Retinal pigment epithelial cell (primary cell): ENCODE results near the gene SERBP1.

Source experiments
- DNase-seq: peaks from one replicate; pipeline ENCODE4 v3.0.0-alpha.2; 2010; ENCODE audit warnings: low read depth
- H3K4me3 ChIP-seq: 2 replicates; pipeline ENCODE4 v1.5.1; 2011; ENCODE audit warnings: mild to moderate bottlenecking, low read length, control low read depth, moderate library complexity
- TF ChIP-seq, protein P1 (sequence below): conservative IDR thresholded peaks from 2 replicates; pipeline ENCODE4 v1.5.1; 2011; ENCODE audit warnings: low read depth, low read length, control low read depth, inconsistent platforms

The SERBP1 gene

DNA sequence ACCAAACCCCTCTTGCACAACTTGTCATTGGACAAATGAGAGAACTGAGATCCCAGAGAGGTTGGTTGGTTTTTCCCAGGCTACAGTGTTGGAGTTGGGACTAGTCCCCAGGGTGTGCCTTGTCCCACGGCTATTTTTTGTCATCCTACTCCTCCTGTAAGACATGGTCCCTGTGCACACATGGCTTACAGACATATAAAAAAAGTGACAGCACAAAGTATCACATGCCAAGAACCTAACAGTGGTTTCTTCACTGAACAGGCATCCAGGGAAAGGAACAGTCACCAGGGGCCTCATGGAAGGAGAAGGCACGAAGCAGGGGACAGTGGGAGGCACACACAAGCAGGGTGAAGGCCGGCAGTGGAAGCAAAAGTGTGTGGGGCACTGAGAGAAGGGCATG, 36.5 kb downstream of the SERBP1 start:
- no peak overlapping the region for H3K4me3 ChIP-seq
- no peak for DNase-seq
- TF ChIP-seq, protein P1, sequence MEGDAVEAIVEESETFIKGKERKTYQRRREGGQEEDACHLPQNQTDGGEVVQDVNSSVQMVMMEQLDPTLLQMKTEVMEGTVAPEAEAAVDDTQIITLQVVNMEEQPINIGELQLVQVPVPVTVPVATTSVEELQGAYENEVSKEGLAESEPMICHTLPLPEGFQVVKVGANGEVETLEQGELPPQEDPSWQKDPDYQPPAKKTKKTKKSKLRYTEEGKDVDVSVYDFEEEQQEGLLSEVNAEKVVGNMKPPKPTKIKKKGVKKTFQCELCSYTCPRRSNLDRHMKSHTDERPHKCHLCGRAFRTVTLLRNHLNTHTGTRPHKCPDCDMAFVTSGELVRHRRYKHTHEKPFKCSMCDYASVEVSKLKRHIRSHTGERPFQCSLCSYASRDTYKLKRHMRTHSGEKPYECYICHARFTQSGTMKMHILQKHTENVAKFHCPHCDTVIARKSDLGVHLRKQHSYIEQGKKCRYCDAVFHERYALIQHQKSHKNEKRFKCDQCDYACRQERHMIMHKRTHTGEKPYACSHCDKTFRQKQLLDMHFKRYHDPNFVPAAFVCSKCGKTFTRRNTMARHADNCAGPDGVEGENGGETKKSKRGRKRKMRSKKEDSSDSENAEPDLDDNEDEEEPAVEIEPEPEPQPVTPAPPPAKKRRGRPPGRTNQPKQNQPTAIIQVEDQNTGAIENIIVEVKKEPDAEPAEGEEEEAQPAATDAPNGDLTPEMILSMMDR = no peak

DNA sequence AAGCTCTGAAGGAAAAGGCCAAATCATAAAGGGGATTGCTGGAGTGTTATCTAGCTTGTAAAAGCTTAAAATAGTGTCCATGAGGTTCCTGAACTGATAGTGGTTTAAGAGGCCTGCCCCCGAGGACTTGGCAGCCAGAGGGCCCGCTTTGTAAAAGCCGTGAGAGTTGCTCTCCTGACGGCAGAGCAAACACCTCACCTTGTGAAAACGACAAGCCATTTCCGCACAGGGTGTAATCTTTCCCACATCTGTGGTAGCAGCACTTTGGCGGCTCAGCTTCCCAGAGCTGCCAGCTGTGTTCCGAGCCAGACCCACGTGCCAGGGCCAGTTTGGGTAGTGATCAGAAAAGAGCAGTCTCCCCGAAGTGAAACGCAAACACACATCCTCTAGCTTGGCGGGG, 37.0 kb downstream of the SERBP1 start:
- DNase-seq = no peak
- TF ChIP-seq, protein P1 = no peak
- no peak overlapping the region for H3K4me3 ChIP-seq

DNA sequence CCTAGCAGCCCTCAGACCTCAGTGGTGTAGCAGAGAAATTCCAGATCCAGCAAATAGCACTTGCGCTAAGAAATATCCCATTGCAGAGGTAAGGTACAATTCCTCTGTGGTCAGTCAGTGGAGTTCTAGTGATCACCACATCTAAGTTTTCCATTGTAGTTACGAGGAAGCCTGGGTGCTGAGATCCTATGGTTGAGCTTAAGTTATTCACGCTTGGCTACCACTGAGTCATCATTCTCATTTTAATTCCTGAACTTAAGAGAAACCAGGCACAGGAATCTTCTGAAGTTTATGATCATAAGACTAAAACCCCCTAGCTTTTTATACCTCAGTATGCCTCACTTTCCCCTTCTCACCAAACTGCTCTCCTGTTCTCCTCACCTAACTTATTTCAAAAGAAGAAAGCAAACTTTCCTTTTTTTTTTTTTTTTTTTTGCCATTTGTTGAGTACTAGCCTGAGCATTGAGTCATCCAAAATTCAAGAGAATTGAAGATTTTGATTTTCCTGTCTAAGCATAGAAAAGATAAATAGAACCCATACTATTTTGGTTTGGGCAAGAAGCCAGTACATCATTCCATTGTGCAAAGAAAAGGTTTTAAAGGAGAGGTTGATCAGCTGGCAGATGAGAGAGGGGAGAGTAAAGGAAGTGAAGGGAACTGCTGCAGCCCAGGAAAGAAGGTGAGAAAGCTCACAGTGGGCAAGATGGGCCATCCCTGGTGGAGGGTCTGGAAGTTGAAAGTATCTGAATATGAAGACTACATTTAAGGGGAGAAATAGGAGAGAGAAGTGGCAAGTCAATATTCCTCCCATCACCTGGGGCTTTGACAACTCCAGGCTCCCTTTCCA, 39.9 kb downstream of the SERBP1 start:
- DNase-seq = peak; percentile 84
- TF ChIP-seq, protein P1 = no peak
- no peak overlapping the region for H3K4me3 ChIP-seq

DNA sequence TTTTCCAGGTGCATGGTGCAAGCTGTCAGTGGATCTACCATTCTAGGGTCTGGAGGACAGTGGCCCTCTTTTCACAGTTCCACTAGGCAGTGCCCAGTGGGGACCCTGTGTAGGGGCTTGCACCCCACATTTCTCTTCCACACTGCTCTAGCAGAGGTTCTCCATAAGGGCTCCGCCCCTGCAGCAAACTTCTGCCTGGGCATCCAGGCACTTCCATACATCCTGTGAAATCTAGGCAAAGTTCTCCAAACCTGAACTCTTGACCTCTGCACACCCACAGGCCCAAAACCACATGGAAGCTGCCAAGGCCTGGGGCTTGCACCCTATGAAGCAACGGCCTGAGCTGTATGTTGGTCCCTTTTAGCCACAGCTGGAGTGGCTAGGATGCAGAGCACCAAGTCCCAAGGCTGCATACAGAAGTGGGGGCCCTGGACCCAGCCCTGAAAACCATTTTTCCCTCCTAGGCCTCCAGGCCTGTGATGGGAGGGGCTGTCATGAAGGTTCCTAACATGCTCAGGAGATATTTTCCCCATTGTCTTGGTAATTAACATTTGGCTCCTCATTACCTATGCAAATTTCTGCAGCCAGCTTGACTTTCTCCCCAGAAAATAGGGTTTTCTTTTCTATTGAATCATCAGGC, 46.1 kb downstream of the SERBP1 start:
- no peak overlapping the region for H3K4me3 ChIP-seq
- DNase-seq = no peak
- TF ChIP-seq, protein P1 = no peak

DNA sequence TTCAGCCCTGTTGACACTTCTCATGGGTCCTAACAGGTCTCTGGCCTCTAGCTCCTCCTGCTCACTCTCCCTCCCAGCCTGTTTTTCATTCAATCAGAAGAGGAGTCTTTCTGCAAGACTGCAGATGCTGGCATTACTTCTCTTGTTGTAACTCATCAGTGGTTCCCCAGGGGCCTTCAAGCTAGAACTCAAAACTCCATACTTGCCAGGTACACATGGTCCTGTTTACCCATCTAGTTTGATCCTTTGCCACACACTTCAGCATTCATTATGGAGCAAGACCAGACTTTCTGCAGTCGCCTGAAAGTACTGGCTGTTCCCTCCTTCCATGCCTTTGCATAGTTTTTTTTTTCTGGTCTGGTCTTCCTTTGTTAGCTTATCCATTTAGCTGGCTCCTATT, 47.9 kb downstream of the SERBP1 start:
- TF ChIP-seq, protein P1 = no peak
- H3K4me3 ChIP-seq = no peak overlapping the region
- DNase-seq = no peak

DNA sequence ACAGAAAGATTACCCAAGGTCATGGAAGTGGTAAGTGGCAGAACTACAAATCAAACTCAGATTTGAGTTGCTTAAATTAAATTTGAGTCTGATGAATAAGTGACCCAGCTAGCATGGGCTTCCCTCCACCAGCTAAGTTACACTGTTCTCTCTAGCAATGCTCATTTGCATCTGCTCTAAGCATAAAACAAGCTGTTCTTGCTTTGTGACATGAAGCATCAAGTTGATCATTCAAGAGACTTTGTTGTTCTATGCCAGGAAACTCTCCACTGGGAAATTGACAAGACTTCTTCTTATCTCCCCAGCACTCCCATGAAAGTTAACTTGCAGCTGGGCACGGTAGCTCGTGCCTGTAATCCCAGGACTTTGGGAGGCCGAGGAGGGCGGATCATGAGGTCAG, 49.0 kb downstream of the SERBP1 start:
- TF ChIP-seq, protein P1 = no peak
- no peak overlapping the region for H3K4me3 ChIP-seq
- no peak for DNase-seq

DNA sequence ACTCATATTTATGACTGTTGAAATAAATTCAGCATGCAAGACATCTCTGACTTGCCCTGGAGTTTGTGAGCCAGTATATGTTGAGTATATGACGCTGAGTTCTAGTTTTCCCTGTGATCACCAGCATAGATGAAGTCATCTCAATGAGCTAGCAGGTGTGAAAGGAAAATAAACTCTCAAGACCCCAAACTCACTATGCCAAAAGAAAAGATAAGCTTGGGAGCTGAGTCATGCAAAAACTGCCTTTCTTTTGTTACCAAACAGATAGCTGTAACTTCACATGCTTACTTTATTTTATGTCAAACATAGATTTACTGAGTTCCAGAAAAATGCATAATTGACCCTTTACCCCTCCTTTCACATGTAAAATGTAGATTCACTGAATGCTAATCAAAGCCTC, 52.9 kb downstream of the SERBP1 start:
- TF ChIP-seq, protein P1 = no peak
- no peak for DNase-seq
- no peak overlapping the region for H3K4me3 ChIP-seq
